Lung microvascular endothelial cell (primary cell): ENCODE measurements around the gene OSBPL2. TPM values are rescaled to one million over a fixed set of nuclear protein-coding genes. Genes with fewer than 3 reads are reported as not detected.

Source experiments
- DNase-seq, 2 donors: peaks; one replicate each; pipeline versions ENCODE4 v3.0.0 to v3.0.0-alpha.2; 2010; ENCODE audit warnings: low read depth in 2 of 2
- total RNA-seq: library from RNA; depleted of rRNA; stranded (reverse); fragments of >200 nt; gene quantifications from 2 replicates; pipeline ENCODE4 v1.2.1, GENCODE V29; 2014

OSBPL2 gene
- total RNA-seq, 1 donor from 2014 or later, result 34.9 TPM

GRCh38 chr20:62282877-62283503 lies 44.7 kb downstream of the OSBPL2 start:
- peak in 1 of 2 donors; percentile 58 for DNase-seq

GRCh38 chr20:62284448-62284847 lies 46.1 kb downstream of the OSBPL2 start:
- no peak for DNase-seq

- no peak for DNase-seq
Measured at GRCh38 chr20:62285151-62285550, 46.8 kb downstream of the OSBPL2 start.

- peak; percentile 98 to 100 for DNase-seq
Measured at GRCh38 chr20:62285722-62286121, 47.4 kb downstream of the OSBPL2 start.

GRCh38 chr20:62286493-62287064 lies 48.3 kb downstream of the OSBPL2 start:
- DNase-seq, result peak in 1 of 2 donors; percentile 35

- DNase-seq, result no peak
Measured at GRCh38 chr20:62287129-62287528, 48.8 kb downstream of the OSBPL2 start.

GRCh38 chr20:62287759-62288534 lies 49.6 kb downstream of the OSBPL2 start:
- no peak for DNase-seq

- DNase-seq, result no peak
Measured at GRCh38 chr20:62288535-62289105, 50.3 kb downstream of the OSBPL2 start.

- DNase-seq, result no peak
Measured at GRCh38 chr20:62289131-62289530, 50.8 kb downstream of the OSBPL2 start.

GRCh38 chr20:62289898-62290297 lies 51.6 kb downstream of the OSBPL2 start:
- no peak for DNase-seq

GRCh38 chr20:62291251-62292066 lies 53.1 kb downstream of the OSBPL2 start:
- no peak for DNase-seq

- DNase-seq, result no peak
Measured at GRCh38 chr20:62292108-62292507, 53.8 kb downstream of the OSBPL2 start.

- DNase-seq, result no peak
Measured at GRCh38 chr20:62293111-62293784, 54.9 kb downstream of the OSBPL2 start.

GRCh38 chr20:62293946-62294345 lies 55.6 kb downstream of the OSBPL2 start:
- DNase-seq, result no peak

GRCh38 chr20:62294516-62294915 lies 56.2 kb downstream of the OSBPL2 start:
- peak in 1 of 2 donors; percentile 84 for DNase-seq

- no peak for DNase-seq
Measured at GRCh38 chr20:62296724-62297448, 58.6 kb downstream of the OSBPL2 start.

GRCh38 chr20:62297449-62298227 lies 59.3 kb downstream of the OSBPL2 start:
- no peak for DNase-seq

GRCh38 chr20:62298577-62299249 lies 60.4 kb downstream of the OSBPL2 start:
- no peak for DNase-seq
